NT2/D1 (cell line): ENCODE data around the gene RPS6KA5.

ENCODE experiments used
- DNase-seq: peaks from one replicate; pipeline ENCODE4 v3.0.0-alpha.2; 2011; ENCODE audit warnings: low read depth, low spot score
- H3K27me3 ChIP-seq: 2 replicates; pipeline ENCODE4 v1.6.0; 2011; ENCODE audit warnings: mild to moderate bottlenecking; ENCODE audit not compliant: insufficient read length, insufficient read depth
- H3K36me3 ChIP-seq: 2 replicates; pipeline ENCODE4 v1.6.1; 2011; ENCODE audit warnings: mild to moderate bottlenecking, low read length, mixed read lengths; ENCODE audit not compliant: insufficient read depth, insufficient read length
- H3K4me1 ChIP-seq: 2 replicates; pipeline ENCODE4 v1.5.1; 2011; ENCODE audit not compliant: insufficient read depth, insufficient read length
- H3K4me3 ChIP-seq: 2 replicates; pipeline ENCODE4 v1.5.1; 2011; ENCODE audit warnings: low read depth; ENCODE audit not compliant: insufficient read length
- H3K9ac ChIP-seq: 2 replicates; pipeline ENCODE4 v1.6.0; 2011; ENCODE audit warnings: low read depth; ENCODE audit not compliant: insufficient read length
- H3K9me3 ChIP-seq: 2 replicates; pipeline ENCODE4 v1.5.1; 2011; ENCODE audit warnings: mild to moderate bottlenecking, low read length; ENCODE audit not compliant: insufficient read depth
- SUZ12 ChIP-seq: IDR thresholded peaks from 2 replicates; pipeline ENCODE4 v1.6.1; 2011; ENCODE audit not compliant: insufficient read length, insufficient read depth; ENCODE audit errors: extremely low read depth
- YY1 ChIP-seq: IDR thresholded peaks from 2 replicates; pipeline ENCODE4 v1.6.1; 2011; ENCODE audit not compliant: insufficient read length, insufficient read depth
- ZNF274 ChIP-seq: IDR thresholded peaks from 2 replicates; pipeline ENCODE4 v1.6.1; 2011; ENCODE audit warnings: mild to moderate bottlenecking, low read depth, low read length

RPS6KA5 gene

GRCh38 chr14:90969531-90970166, 90.8 kb downstream of the RPS6KA5 start:
- H3K36me3 ChIP-seq, result no peaks in the 10 kb centered on the region
- no peak for DNase-seq
- no peak overlapping the region for H3K4me3 ChIP-seq
- H3K4me1 ChIP-seq, result no peaks in the 10 kb centered on the region
- H3K27me3 ChIP-seq, result no peaks in the 10 kb centered on the region
- no peak overlapping the region for H3K9ac ChIP-seq
- peaks cover 8% of the 10 kb centered on the region; the same call in 1 of the 2 replicates for H3K9me3 ChIP-seq
- no peak for TF ChIP-seq SUZ12
- TF ChIP-seq ZNF274, result no peak
- no peak for TF ChIP-seq YY1

- no peak for DNase-seq
- TF ChIP-seq ZNF274 (no peak), YY1 (no peak), SUZ12 (no peak)
Measured at GRCh38 chr14:90968025-90968424, 92.4 kb downstream of the RPS6KA5 start.

GRCh38 chr14:90966493-90966892, 93.9 kb downstream of the RPS6KA5 start:
- no peak for TF ChIP-seq ZNF274
- TF ChIP-seq SUZ12, result no peak
- no peak for TF ChIP-seq YY1
- H3K4me3 ChIP-seq, result no peak overlapping the region
- H3K36me3 ChIP-seq, result no peaks in the 10 kb centered on the region
- H3K4me1 ChIP-seq, result no peaks in the 10 kb centered on the region
- no peak overlapping the region for H3K9ac ChIP-seq
- no peak for DNase-seq
- H3K9me3 ChIP-seq, result peaks cover 8% of the 10 kb centered on the region; the same call in 1 of the 2 replicates
- no peaks in the 10 kb centered on the region for H3K27me3 ChIP-seq

More at GRCh38 chr14:90968025-90968424, 92.4 kb downstream of the RPS6KA5 start:
- H3K4me1 ChIP-seq, result no peaks in the 10 kb centered on the region
- H3K9me3 ChIP-seq, result peaks cover 8% of the 10 kb centered on the region; the same call in 1 of the 2 replicates
- H3K9ac ChIP-seq, result no peak overlapping the region
- no peaks in the 10 kb centered on the region for H3K27me3 ChIP-seq
- H3K36me3 ChIP-seq, result no peaks in the 10 kb centered on the region
- no peak overlapping the region for H3K4me3 ChIP-seq

GRCh38 chr14:90965765-90966164, 94.7 kb downstream of the RPS6KA5 start:
- Histone ChIP-seq H3K9ac (no peak overlapping the region), H3K4me1 (no peaks in the 10 kb centered on the region), H3K27me3 (no peaks in the 10 kb centered on the region), H3K36me3 (no peaks in the 10 kb centered on the region), H3K4me3 (no peak overlapping the region), H3K9me3 (peaks cover 8% of the 10 kb centered on the region; the same call in 1 of the 2 replicates)
- DNase-seq, result no peak
- no peak for TF ChIP-seq ZNF274
- no peak for TF ChIP-seq SUZ12
- TF ChIP-seq YY1, result no peak

- no peaks in the 10 kb centered on the region for H3K4me1 ChIP-seq
- H3K27me3 ChIP-seq, result no peaks in the 10 kb centered on the region
- no peak for DNase-seq
- H3K9ac ChIP-seq, result no peak overlapping the region
- H3K36me3 ChIP-seq, result no peaks in the 10 kb centered on the region
- no peak overlapping the region for H3K4me3 ChIP-seq
- peaks cover 8% of the 10 kb centered on the region; the same call in 1 of the 2 replicates for H3K9me3 ChIP-seq
- no peak for TF ChIP-seq SUZ12
- TF ChIP-seq ZNF274, result no peak
- TF ChIP-seq YY1, result no peak
Measured at GRCh38 chr14:90963343-90963742, 97.1 kb downstream of the RPS6KA5 start.

- H3K36me3 ChIP-seq, result no peaks in the 10 kb centered on the region
- no peak overlapping the region for H3K4me3 ChIP-seq
- TF ChIP-seq ZNF274 (no peak), YY1 (no peak), SUZ12 (no peak)
- H3K4me1 ChIP-seq, result no peaks in the 10 kb centered on the region
- H3K9ac ChIP-seq, result no peak overlapping the region
- no peaks in the 10 kb centered on the region for H3K27me3 ChIP-seq
- DNase-seq, result no peak
- H3K9me3 ChIP-seq, result 0 out of 2 replicates have a peak, but pooled peaks cover 2% of the 10 kb centered on the region
Measured at GRCh38 chr14:90962505-90963109, 97.8 kb downstream of the RPS6KA5 start.

GRCh38 chr14:90960818-90961217, 99.6 kb downstream of the RPS6KA5 start:
- H3K9ac ChIP-seq, result no peak overlapping the region
- peaks cover 8% of the 10 kb centered on the region; the same call in 1 of the 2 replicates for H3K9me3 ChIP-seq
- DNase-seq, result no peak
- TF ChIP-seq ZNF274 (no peak), YY1 (no peak), SUZ12 (no peak)
- no peaks in the 10 kb centered on the region for H3K27me3 ChIP-seq
- H3K4me1 ChIP-seq, result no peaks in the 10 kb centered on the region
- no peaks in the 10 kb centered on the region for H3K36me3 ChIP-seq
- no peak overlapping the region for H3K4me3 ChIP-seq
